HL-60 (cell line): ENCODE measurements around the gene PBXIP1.

Source experiments
- CTCF ChIP-seq: IDR thresholded peaks from one replicate; pipeline ENCODE4 v1.5.1; 2011; ENCODE audit warnings: low read length, control low read depth, inconsistent platforms; ENCODE audit not compliant: insufficient read depth
- GABPA ChIP-seq: IDR thresholded peaks from 2 replicates; pipeline ENCODE4 v1.6.1; 2012; ENCODE audit warnings: low read depth
- POLR2AphosphoS5 ChIP-seq: IDR thresholded peaks from 2 replicates; pipeline ENCODE4 v1.6.1; 2012; ENCODE audit warnings: low read depth
- REST ChIP-seq: IDR thresholded peaks from 2 replicates; pipeline ENCODE4 v1.6.1; 2012; ENCODE audit warnings: low read depth; ENCODE audit not compliant: insufficient replicate concordance
- SPI1 ChIP-seq: IDR thresholded peaks from 2 replicates; pipeline ENCODE4 v1.6.1; 2012; ENCODE audit warnings: low read depth, mild to moderate bottlenecking, borderline replicate concordance

DNA sequence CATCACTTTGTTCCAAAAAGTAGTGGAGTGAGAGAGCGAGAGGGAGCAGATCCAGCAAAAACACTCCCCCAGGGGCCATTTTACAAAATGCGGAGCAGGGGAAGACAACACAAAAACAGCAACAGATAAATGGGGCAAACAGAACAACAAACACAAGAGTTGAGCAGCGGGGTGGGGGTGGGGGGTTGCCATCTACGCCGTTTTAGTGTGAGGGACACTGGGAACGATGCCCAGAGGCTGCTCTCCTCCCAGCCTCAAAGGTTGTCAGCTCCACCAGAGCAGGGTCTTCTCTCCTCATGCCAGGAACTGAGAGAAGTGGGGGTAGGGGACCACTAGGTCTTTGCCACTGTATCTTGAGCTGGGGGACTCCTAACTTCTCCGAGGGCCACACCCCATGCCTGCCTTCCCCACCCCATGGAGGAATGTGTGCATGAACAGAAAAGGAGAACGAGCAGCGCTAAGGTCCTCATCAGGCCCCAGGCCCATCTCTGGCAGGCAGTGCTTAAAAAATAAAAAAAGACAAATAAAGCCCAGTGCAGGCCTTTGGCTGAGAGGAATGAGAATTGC, 1.3 kb upstream of the PBXIP1 start:
- TF ChIP-seq REST (no peak), CTCF (no peak), POLR2AphosphoS5 (no peak), GABPA (no peak), SPI1 (no peak)
